Anterior cingulate cortex (tissue), 58 donors: Measurements from ENCODE around the gene CYTH1.
A peak's percentile ranks its signal among the peaks of the same experiment; 100 is the strongest.

ENCODE experiments used
- DNase-seq, 58 donors: peaks; one replicate each; lab custom pipeline; 2025; lab: John Stamatoyannopoulos, UW

The CYTH1 gene

GRCh38 chr17:78722246-78722761 is 59.8 kb downstream of the CYTH1 start:
- DNase-seq: peak in 49 of 58 donors; percentile 16 to 73 (median 50)

- DNase-seq: no peak
Observed at GRCh38 chr17:78719630-78720298, 62.3 kb downstream of the CYTH1 start.

GRCh38 chr17:78718575-78719208 is 63.4 kb downstream of the CYTH1 start:
- DNase-seq: no peak

GRCh38 chr17:78717431-78717980 is 64.6 kb downstream of the CYTH1 start:
- DNase-seq: peak in 50 of 58 donors; percentile 40 to 95 (median 78)

- DNase-seq: peak; percentile 74 to 97 (median 91)
Observed at GRCh38 chr17:78716814-78717393, 65.2 kb downstream of the CYTH1 start.

- no peak for DNase-seq
Observed at GRCh38 chr17:78716292-78716691, 65.8 kb downstream of the CYTH1 start.

GRCh38 chr17:78715876-78716275 is 66.2 kb downstream of the CYTH1 start:
- DNase-seq: no peak

GRCh38 chr17:78715000-78715771 is 66.9 kb downstream of the CYTH1 start:
- DNase-seq: no peak

GRCh38 chr17:78714534-78714933 is 67.5 kb downstream of the CYTH1 start:
- no peak for DNase-seq

- DNase-seq: no peak
Observed at GRCh38 chr17:78712043-78712442, 70.0 kb downstream of the CYTH1 start.

- DNase-seq: no peak
Observed at GRCh38 chr17:78710607-78711006, 71.5 kb downstream of the CYTH1 start.

GRCh38 chr17:78709751-78710181 is 72.3 kb downstream of the CYTH1 start:
- DNase-seq: no peak

GRCh38 chr17:78709119-78709681 is 72.9 kb downstream of the CYTH1 start:
- DNase-seq: no peak

- DNase-seq: peak in 53 of 58 donors; percentile 21 to 86 (median 65)
Observed at GRCh38 chr17:78708510-78708973, 73.5 kb downstream of the CYTH1 start.

- DNase-seq: no peak
Observed at GRCh38 chr17:78707923-78708322, 74.2 kb downstream of the CYTH1 start.

GRCh38 chr17:78707016-78707415 is 75.1 kb downstream of the CYTH1 start:
- no peak for DNase-seq

GRCh38 chr17:78706271-78706915 is 75.7 kb downstream of the CYTH1 start:
- no peak for DNase-seq

GRCh38 chr17:78705071-78705470 is 77.0 kb downstream of the CYTH1 start:
- peak in 20 of 58 donors; percentile 2 to 51 (median 26) for DNase-seq

GRCh38 chr17:78704594-78704993 is 77.5 kb downstream of the CYTH1 start:
- DNase-seq: no peak
